CD4-positive, CD25-positive, alpha-beta regulatory T cell (primary cell): ENCODE results near the gene SH3BP4. TPM values are rescaled to one million over a fixed set of nuclear protein-coding genes. Genes with fewer than 3 reads are reported as not detected.

Experiments
- ATAC-seq, 2 donors: fragments of 150-1000 bp; cut with Tn5 transposase; one replicate each; pipeline ENCODE4 v1.10.0; 2021; ENCODE audit warnings: low read depth in 2 of 2, moderate number of reproducible peaks in 2 of 2, moderate library complexity in 1 of 2
- DNase-seq, 3 donors: peaks; one replicate each; pipeline versions ENCODE4 v3.0.0 to v3.0.0-alpha.2; 2012 to 2022; ENCODE audit warnings: mixed read lengths in 1 of 3
- H3K27ac ChIP-seq: one replicate; pipeline ENCODE4 v1.7.0; 2013; ENCODE audit warnings: mild to moderate bottlenecking, low read length; ENCODE audit not compliant: insufficient read depth, poor library complexity, severe bottlenecking
- H3K27me3 ChIP-seq: one replicate; pipeline ENCODE4 v1.7.0; 2013; ENCODE audit warnings: low read length; ENCODE audit not compliant: control insufficient read depth, insufficient read depth
- H3K36me3 ChIP-seq: one replicate; pipeline ENCODE4 v1.7.0; 2013; ENCODE audit warnings: mild to moderate bottlenecking, low read length, moderate library complexity; ENCODE audit not compliant: control insufficient read depth, insufficient read depth
- H3K4me1 ChIP-seq: 2 replicates; pipeline ENCODE4 v1.7.0; 2013; ENCODE audit warnings: mild to moderate bottlenecking, low read length; ENCODE audit not compliant: insufficient read depth, control insufficient read depth, poor library complexity, severe bottlenecking
- H3K4me3 ChIP-seq: one replicate; pipeline ENCODE4 v1.7.0; 2013; ENCODE audit warnings: low read depth, mild to moderate bottlenecking, low read length, moderate library complexity
- H3K9me3 ChIP-seq, 2 experiments: 1 replicate in 1 of 2; 2 replicates in 1 of 2; pipeline ENCODE4 v1.7.0; 2013; ENCODE audit warnings: low read length in 2 of 2, mild to moderate bottlenecking in 1 of 2, moderate library complexity in 1 of 2; ENCODE audit not compliant: control insufficient read depth in 2 of 2
- H3K27ac Mint-ChIP-seq, 3 donors: one replicate each; pipeline ENCODE4 v1.8.0; 2020 to 2022; ENCODE audit warnings: mild to moderate bottlenecking in 3 of 3, mixed read lengths in 3 of 3, moderate library complexity in 2 of 3
- H3K27me3 Mint-ChIP-seq: one replicate; pipeline ENCODE4 v1.8.0; 2022; ENCODE audit warnings: mild to moderate bottlenecking, mixed read lengths
- H3K36me3 Mint-ChIP-seq: one replicate; pipeline ENCODE4 v1.8.0; 2020; ENCODE audit warnings: mixed read lengths
- H3K4me1 Mint-ChIP-seq, 4 donors: one replicate each; pipeline ENCODE4 v1.8.0; 2020 to 2022; ENCODE audit warnings: mixed read lengths in 4 of 4, mild to moderate bottlenecking in 1 of 4
- H3K4me3 Mint-ChIP-seq, 4 donors: one replicate each; pipeline ENCODE4 v1.8.0; 2020 to 2022; ENCODE audit warnings: mild to moderate bottlenecking in 4 of 4, mixed read lengths in 4 of 4, moderate library complexity in 3 of 4
- H3K9me3 Mint-ChIP-seq, 7 donors: one replicate each; pipeline ENCODE4 v1.8.0; 2020 to 2022; ENCODE audit warnings: mixed read lengths in 7 of 7, mild to moderate bottlenecking in 3 of 7, moderate library complexity in 2 of 7
- polyA plus RNA-seq, 4 donors: library from polyadenylated mRNA; unstranded; fragments of 300-500 nt; fragmentation: Illumina TruSeq; gene quantifications; one replicate each; pipeline ENCODE4 v1.2.3, GENCODE V29; 2021
- total RNA-seq: library from RNA; stranded (reverse); gene quantifications from one replicate; pipeline ENCODE4 v1.2.3, GENCODE V29; 2022

SH3BP4 gene, protein sequence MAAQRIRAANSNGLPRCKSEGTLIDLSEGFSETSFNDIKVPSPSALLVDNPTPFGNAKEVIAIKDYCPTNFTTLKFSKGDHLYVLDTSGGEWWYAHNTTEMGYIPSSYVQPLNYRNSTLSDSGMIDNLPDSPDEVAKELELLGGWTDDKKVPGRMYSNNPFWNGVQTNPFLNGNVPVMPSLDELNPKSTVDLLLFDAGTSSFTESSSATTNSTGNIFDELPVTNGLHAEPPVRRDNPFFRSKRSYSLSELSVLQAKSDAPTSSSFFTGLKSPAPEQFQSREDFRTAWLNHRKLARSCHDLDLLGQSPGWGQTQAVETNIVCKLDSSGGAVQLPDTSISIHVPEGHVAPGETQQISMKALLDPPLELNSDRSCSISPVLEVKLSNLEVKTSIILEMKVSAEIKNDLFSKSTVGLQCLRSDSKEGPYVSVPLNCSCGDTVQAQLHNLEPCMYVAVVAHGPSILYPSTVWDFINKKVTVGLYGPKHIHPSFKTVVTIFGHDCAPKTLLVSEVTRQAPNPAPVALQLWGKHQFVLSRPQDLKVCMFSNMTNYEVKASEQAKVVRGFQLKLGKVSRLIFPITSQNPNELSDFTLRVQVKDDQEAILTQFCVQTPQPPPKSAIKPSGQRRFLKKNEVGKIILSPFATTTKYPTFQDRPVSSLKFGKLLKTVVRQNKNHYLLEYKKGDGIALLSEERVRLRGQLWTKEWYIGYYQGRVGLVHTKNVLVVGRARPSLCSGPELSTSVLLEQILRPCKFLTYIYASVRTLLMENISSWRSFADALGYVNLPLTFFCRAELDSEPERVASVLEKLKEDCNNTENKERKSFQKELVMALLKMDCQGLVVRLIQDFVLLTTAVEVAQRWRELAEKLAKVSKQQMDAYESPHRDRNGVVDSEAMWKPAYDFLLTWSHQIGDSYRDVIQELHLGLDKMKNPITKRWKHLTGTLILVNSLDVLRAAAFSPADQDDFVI
- total RNA-seq (0.37 TPM), polyA plus RNA-seq (not detected)

GRCh38 chr2:234951664-234952269, at the start of gene SH3BP4:
Gene SH3BP4 (plus strand): TSS chr2:234952017. CDS start chr2:235035003, 82,986 bp downstream.
- Histone ChIP-seq H3K4me3 (no peak within 1 kb of the TSS), H3K4me1 (peaks cover 6% of the 10 kb centered on the region), H3K27ac (no peak within 1 kb of the TSS), H3K27me3 (peaks cover 24% of the 10 kb centered on the region), H3K36me3 (no peaks in the 10 kb centered on the region), H3K9me3 (no peaks in the 10 kb centered on the region)
- Mint-ChIP-seq H3K36me3 (no peaks in the 10 kb centered on the region), H3K4me3 (peak within 1 kb of the TSS; percentile 25 to 72 (median 70)), H3K4me1 (peaks cover 0 to 11% (median 5%) of the 10 kb centered on the region in 4 donors), H3K9me3 (no peaks in the 10 kb centered on the region), H3K27ac (no peak within 1 kb of the TSS), H3K27me3 (peaks cover 63% of the 10 kb centered on the region)
- ATAC-seq (peak; percentile 28 to 53), DNase-seq (no peak)

- peaks cover 0 to 3% (median 0%) of the 10 kb centered on the region in 7 donors for H3K9me3 Mint-ChIP-seq
- DNase-seq: no peak
- no peak overlapping the region for H3K27ac Mint-ChIP-seq
- Histone ChIP-seq H3K4me1 (no peaks in the 10 kb centered on the region), H3K4me3 (no peak overlapping the region), H3K27me3 (no peaks in the 10 kb centered on the region), H3K27ac (no peak overlapping the region), H3K9me3 (no peaks in the 10 kb centered on the region), H3K36me3 (no peaks in the 10 kb centered on the region)
- H3K4me1 Mint-ChIP-seq: no peaks in the 10 kb centered on the region
- no peak overlapping the region for H3K4me3 Mint-ChIP-seq
- H3K27me3 Mint-ChIP-seq: peaks cover 7% of the 10 kb centered on the region
- peaks cover 3% of the 10 kb centered on the region for H3K36me3 Mint-ChIP-seq
- ATAC-seq: no peak
Measured at GRCh38 chr2:234904785-234905184, 47.0 kb upstream of the SH3BP4 start.

GRCh38 chr2:234905547-234906265, 46.1 kb upstream of the SH3BP4 start:
- Mint-ChIP-seq H3K36me3 (peaks cover 3% of the 10 kb centered on the region), H3K27me3 (peaks cover 5% of the 10 kb centered on the region), H3K4me3 (no peak overlapping the region), H3K9me3 (peaks cover 0 to 3% (median 0%) of the 10 kb centered on the region in 7 donors), H3K4me1 (no peaks in the 10 kb centered on the region), H3K27ac (no peak overlapping the region)
- ATAC-seq (no peak), DNase-seq (no peak)
- Histone ChIP-seq H3K4me3 (no peak overlapping the region), H3K27ac (no peak overlapping the region), H3K4me1 (no peaks in the 10 kb centered on the region), H3K27me3 (no peaks in the 10 kb centered on the region), H3K36me3 (no peaks in the 10 kb centered on the region), H3K9me3 (no peaks in the 10 kb centered on the region)

- H3K36me3 Mint-ChIP-seq: no peaks in the 10 kb centered on the region
- DNase-seq: no peak
- H3K4me1 Mint-ChIP-seq: no peaks in the 10 kb centered on the region
Measured at GRCh38 chr2:234910186-234910679, 41.6 kb upstream of the SH3BP4 start.

GRCh38 chr2:234911271-234911670, 40.5 kb upstream of the SH3BP4 start:
- Histone ChIP-seq H3K27me3 (peaks cover 1% of the 10 kb centered on the region), H3K4me3 (no peak overlapping the region), H3K4me1 (no peaks in the 10 kb centered on the region), H3K36me3 (no peaks in the 10 kb centered on the region), H3K27ac (no peak overlapping the region), H3K9me3 (no peaks in the 10 kb centered on the region)
- ATAC-seq (no peak), DNase-seq (no peak)
- Mint-ChIP-seq H3K4me1 (no peaks in the 10 kb centered on the region), H3K36me3 (no peaks in the 10 kb centered on the region), H3K27ac (no peak overlapping the region), H3K27me3 (no peaks in the 10 kb centered on the region), H3K9me3 (peaks cover 0 to 2% (median 0%) of the 10 kb centered on the region in 7 donors), H3K4me3 (no peak overlapping the region)

More at GRCh38 chr2:234910186-234910679, 41.6 kb upstream of the SH3BP4 start:
- no peaks in the 10 kb centered on the region for H3K9me3 ChIP-seq
- H3K27me3 ChIP-seq: peaks cover 1% of the 10 kb centered on the region
- no peak overlapping the region for H3K4me3 ChIP-seq
- no peak overlapping the region for H3K4me3 Mint-ChIP-seq
- H3K9me3 Mint-ChIP-seq: peaks cover 0 to 3% (median 0%) of the 10 kb centered on the region in 7 donors
- H3K27ac Mint-ChIP-seq: no peak overlapping the region
- H3K36me3 ChIP-seq: no peaks in the 10 kb centered on the region
- ATAC-seq: no peak
- no peaks in the 10 kb centered on the region for H3K27me3 Mint-ChIP-seq
- no peaks in the 10 kb centered on the region for H3K4me1 ChIP-seq
- H3K27ac ChIP-seq: no peak overlapping the region

DNA sequence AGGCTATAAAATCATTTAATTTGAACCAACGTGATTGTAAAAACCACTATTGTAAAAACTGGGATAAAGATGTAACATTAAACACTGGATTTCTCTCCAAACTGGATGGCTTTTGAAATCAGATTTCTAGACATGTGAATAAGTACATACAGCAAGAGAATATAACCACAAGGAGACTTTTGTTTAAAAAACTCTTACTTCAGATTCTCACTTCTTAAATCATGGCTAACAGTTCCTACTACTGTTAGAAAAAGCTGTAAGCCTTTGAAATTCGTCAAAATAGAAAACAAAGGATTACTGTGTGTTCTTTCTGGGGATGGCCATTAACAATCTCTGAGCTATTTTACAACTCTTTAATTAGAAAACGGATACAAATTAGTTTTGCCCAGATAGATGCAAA, 39.4 kb upstream of the SH3BP4 start:
- no peak overlapping the region for H3K4me3 Mint-ChIP-seq
- H3K27ac Mint-ChIP-seq: no peak overlapping the region
- H3K27me3 Mint-ChIP-seq: peaks cover 8% of the 10 kb centered on the region
- no peaks in the 10 kb centered on the region for H3K4me1 Mint-ChIP-seq
- Histone ChIP-seq H3K27ac (no peak overlapping the region), H3K27me3 (peaks cover 1% of the 10 kb centered on the region), H3K36me3 (no peaks in the 10 kb centered on the region), H3K4me3 (no peak overlapping the region), H3K4me1 (no peaks in the 10 kb centered on the region), H3K9me3 (no peaks in the 10 kb centered on the region)
- no peak for ATAC-seq
- H3K9me3 Mint-ChIP-seq: peaks cover 0 to 3% (median 0%) of the 10 kb centered on the region in 7 donors
- no peaks in the 10 kb centered on the region for H3K36me3 Mint-ChIP-seq
- DNase-seq: no peak

DNA sequence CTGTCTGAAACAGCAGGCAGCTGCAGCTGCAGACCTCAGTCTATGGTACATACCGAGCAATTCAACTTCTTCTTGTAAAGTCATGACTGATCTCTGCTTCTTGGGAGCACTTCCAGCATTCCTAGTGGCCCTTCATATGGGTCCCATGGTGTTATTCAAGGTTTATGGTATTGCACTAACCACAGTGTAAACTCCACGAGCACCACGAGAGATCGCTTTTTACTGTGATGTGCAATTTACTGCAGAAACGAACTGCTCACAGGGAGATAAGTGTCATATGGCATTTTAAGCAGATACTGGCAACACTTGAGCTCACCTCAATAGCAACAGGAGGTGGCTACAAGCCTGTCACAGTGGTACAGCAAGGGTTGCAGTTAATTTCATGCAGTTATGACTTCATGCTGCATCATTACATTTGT, 38.6 kb upstream of the SH3BP4 start:
- peaks cover 8% of the 10 kb centered on the region for H3K27me3 Mint-ChIP-seq
- peaks cover 0 to 3% (median 0%) of the 10 kb centered on the region in 7 donors for H3K9me3 Mint-ChIP-seq
- H3K27ac Mint-ChIP-seq: no peak overlapping the region
- H3K36me3 ChIP-seq: no peaks in the 10 kb centered on the region
- ATAC-seq (no peak), DNase-seq (no peak)
- H3K4me1 Mint-ChIP-seq: no peaks in the 10 kb centered on the region
- peaks cover 1% of the 10 kb centered on the region for H3K27me3 ChIP-seq
- no peak overlapping the region for H3K27ac ChIP-seq
- no peak overlapping the region for H3K4me3 ChIP-seq
- no peaks in the 10 kb centered on the region for H3K4me1 ChIP-seq
- no peaks in the 10 kb centered on the region for H3K36me3 Mint-ChIP-seq
- no peaks in the 10 kb centered on the region for H3K9me3 ChIP-seq
- H3K4me3 Mint-ChIP-seq: no peak overlapping the region
